HG03439 (cell line): Measurements from ENCODE around the gene WDR74.
"Not testable (repeated sequence)": the region's sequence is repeated elsewhere in the genome, so short reads cannot be mapped to it uniquely, and the experiment has no call there.

Source experiments
- ATAC-seq: cut with Tn5 transposase; IDR thresholded peaks from one replicate; pipeline ENCODE4 v1.9.1; 2021; ENCODE audit warnings: mild to moderate bottlenecking, moderate library complexity; ENCODE audit not compliant: unreplicated experiment

The WDR74 gene

DNA sequence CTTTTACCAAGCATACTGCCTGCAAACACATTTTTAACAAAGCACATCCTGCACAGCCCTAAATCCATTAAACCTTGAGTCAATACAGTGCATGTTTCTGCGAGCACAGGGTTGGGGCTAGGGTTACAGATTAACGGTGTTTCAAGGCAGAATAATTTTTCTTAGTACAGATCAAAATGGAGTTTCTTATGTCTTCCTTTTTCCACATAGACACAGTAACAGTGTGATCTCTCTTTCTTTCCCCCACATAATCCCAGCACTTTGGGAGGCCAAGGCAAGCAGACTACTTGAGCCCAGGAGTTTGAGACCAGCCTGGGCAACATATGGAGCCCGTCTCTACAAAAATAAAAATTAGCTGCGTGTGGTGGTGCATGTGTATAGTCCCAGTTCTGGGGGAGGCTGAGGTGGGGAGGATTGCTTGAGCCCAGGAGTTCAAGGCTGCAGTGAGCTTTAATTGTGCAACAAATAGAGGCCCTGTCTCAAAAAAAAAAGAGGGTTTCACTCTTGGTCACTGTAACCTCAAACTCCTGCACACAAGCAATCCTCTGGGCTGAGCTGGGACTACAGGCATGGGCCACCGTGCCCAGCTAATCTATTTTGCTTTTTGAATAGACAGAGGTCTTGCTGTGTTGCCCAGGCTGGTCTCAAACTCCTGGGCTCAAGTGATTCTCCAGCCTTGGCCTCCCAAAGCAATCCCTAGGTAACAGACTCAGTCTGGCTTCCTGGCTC is 21.6 kb upstream of the WDR74 start:
- ATAC-seq, result no peak

DNA sequence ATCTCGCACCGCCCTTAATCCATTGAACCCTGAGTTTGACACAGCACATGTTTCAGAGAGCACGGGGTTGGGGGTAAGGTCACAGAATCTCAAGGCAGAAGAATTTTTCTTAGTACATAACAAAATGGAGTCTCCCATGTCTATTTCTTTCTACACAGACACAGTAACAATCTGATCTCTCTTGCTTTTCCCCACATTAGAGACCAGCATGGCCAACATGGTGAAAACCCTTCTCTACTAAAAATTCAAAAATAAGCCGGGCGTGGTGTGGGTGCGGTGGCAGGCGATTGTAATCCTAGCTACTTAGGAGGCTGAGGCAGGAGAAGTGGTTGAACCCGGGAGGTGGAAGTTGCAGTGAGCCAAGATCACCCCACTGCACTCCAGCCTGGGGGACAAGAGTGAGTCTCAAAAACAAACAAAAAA is 19.9 kb upstream of the WDR74 start:
- not testable (repeated sequence) for ATAC-seq

DNA sequence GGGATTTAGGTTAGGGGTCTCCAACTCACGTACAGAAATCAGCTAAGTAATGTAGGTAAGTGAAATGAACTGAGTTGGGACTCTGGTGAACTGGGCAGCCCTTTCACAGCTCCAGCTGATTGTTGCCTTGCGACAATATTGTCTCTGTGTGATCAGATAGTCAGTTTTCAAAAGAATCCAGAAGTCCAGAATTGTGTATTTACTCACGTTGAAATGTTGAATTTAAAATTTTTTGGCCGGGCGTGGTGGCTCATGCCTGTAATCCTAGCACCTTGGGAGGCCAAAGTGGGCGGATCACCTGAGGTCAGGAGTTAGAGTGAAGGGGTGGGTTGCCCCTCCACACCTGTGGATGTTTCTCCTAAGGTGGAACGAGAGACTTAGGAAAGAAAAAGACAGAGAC is 18.8 kb upstream of the WDR74 start:
- no peak for ATAC-seq

DNA sequence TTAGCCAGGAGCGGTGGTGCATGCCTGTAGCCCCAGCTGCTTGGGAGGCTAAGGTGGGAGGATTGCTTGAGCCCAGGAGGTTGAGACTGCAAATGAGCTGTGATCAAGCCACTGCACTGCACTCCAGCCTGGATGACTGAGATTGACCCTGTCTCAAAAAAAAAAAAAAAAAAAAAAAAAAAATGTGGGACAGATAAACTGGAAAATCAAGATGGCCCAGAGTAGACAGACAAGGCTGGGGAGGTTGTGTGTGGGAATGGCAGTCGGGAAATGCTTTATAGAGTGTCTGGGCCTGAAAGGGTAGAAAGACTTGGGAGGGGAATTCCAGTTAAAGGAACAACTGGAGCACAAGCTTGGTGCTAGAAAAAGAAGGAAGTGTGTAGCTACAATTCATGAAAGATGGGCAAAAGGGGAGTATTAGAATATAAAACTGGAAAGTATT is 18.2 kb upstream of the WDR74 start:
- ATAC-seq, result no peak

DNA sequence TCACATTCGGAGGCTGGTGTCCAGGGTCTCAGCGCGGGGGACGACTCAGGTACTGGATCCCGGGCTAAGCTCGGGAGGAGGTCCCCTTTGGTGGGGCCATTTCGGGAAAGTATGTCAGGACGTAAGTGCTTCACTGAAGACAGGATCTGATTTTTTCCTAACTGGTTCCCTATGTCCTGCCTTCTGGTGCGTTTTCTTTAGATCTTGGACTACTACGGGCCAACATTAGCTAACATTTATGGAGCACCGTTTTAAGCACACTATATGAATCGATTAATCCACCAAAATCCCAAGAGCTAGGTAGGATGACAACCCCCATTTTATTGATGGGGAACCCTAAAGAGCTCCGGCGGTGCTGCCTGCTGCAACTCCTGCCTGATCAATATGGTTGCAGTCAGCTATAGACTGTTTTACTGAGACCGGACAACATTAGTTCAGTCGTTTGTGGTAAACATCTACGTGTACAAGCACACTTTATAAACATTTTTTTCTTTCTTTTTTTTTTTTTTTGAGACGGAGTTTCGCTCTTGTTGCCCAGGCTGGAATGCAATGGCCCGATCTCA is 17.0 kb upstream of the WDR74 start:
- ATAC-seq, result no peak

DNA sequence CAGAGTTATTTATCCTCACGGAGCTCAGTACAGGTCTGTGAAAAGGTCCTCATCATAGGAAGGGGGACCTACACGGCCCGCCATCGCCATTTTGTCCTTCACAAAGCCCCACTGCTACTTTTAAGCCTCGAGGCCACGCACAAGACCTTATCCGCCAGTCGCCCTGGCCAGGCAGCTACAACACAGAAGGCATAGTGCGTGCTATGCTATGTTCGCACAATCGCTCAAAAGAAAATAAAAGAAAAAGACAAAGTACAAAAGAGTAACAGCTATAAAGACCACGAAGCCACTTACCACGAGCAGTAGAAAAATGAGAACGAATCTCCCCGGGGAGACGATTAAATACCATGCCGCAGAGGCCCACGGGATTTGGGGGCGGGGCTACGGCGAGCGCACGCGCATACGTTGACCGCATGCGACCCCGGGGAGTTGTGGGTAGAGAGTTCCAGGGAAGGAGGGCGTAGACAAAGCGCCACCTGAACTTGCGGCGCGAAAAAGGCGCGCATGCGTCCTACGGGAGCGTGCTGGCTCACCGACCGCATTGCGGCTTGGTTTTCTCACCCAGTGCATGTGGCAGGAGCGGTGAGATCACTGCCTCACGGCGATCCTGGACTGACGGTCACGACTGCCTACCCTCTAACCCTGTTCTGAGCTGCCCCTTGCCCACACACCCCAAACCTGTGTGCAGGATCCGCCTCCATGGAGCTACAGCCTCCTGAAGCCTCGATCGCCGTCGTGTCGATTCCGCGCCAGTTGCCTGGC is 16.4 kb upstream of the WDR74 start:
- peak; percentile 87 for ATAC-seq

DNA sequence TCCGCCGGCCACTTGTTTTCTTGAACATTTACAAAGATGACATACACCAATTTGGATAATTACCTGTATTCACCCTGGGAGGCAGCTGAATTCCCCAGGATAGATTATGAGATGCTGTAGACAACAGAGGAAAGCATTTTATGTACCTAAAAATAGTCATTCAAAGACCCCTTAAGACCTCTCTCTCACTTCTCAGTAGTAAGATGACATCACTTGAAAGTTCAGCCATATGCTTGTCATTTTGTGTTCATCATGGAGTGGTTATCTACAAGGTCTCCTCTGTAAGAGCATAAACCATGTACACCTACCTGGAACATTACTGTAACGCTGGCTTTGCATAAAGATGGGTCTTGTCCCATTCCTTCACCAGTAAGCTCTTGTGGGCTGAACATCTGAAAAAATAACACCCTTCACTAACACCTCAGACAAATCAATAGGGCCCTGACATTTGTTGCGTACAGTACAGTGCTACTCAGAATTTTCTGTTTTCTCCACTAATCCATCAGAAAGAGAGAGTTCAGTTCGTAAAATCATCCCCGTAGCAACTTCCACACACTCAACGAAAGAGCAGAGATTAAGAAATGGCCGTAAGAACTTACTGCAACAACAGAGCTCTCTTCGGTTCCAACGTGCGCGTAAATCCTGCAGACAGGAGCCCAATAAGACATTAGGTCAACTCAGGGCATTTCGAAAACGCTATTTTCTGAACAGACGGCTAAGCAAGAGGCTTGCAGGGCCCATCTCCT is 15.6 kb upstream of the WDR74 start:
- ATAC-seq, result no peak

DNA sequence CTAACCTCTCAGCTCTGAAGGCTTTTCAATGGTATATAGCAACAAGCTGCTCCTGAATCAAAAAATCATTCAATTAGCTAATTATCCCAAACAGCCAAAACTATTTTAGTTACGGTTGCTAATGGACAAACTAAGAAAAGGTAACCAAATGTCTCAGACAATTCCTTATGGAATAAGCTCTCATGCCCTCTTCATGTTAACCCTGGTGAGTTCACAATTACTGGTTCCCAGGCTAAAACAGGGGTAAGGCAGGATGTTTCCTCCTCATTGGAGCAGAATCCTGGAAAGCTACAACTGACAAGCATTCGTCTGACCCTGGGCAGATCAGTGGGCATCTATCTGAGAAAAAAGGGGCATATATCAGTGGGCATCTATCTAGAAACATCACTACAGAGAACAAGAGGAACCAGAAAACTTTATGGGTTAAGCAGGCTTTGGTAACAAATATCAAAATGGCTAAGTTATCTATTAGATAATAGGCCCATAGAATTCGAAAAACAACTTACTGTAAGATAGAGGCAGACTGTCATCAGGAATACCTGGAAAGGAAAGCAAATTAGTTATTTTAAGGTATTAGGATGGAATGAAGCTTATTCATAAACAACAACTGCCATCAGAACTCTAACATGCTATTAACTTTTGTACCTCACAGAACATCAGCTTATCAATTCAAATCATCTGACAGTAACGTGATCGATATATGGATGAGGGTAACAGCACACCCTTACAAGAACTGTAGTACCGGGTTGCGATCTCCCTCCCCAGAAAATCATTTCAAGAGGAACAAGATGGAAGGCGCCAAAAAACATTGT is 14.8 kb upstream of the WDR74 start:
- ATAC-seq, result no peak

DNA sequence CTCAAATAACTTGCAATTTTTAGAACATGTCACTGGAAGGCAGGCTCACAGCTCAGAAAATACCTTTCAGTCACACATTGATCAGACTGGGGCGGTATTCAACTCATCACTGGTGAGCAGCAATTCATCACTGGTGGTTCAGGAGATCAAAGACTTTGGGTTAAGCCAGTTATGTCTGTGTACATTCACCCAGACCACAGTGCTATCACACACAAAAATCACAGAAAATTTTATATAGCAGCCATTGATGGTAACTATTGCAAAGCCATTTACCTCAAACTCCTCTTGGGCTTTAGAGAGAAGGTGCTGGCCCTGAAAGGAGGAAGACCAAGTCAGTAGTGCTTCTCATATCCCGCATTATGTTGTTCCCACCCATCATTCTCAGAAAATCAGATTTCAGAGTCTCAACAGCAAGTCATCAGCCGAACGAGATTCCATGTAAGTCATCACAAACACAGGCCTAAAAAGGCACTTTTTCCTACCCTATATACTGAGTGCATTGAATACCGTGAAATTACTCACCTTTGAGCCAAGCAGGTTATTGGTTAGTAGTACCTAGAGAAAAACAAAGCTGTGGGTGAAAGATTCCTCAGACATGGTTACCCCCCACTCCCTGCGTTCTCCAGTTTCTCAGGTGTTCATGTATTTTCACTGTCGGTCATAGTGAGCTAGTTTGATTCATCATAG is 14.0 kb upstream of the WDR74 start:
- ATAC-seq, result no peak

DNA sequence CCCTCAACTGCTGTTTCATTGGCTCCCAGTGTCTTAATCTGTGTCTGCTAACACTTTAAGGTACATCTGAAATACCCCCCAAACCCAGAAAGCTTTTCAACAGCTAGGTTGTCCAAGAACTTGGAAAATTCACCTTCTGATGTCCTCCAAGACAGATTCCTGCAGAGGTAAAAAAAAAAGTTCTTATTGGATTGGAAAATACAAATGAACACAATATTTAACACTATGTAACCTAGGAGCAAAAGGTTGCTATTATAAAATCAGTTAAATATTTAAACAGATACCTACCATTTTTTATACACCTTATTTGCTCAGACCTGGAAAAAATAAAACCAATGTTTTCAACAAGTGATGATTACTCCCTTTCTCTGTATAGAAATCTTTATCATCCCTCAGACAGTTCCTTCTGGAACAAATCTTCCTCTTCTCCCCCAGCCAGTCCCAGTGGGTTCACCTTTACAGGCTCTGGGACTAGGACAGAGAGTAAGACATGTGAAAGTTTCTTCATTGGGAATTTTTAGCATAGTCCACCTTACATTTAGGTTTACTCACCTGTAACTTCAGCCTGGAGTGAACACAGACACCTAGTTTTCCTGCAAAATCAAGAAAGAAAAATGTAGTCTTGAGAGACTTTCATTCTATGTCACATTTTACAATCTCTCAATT is 13.3 kb upstream of the WDR74 start:
- no peak for ATAC-seq

DNA sequence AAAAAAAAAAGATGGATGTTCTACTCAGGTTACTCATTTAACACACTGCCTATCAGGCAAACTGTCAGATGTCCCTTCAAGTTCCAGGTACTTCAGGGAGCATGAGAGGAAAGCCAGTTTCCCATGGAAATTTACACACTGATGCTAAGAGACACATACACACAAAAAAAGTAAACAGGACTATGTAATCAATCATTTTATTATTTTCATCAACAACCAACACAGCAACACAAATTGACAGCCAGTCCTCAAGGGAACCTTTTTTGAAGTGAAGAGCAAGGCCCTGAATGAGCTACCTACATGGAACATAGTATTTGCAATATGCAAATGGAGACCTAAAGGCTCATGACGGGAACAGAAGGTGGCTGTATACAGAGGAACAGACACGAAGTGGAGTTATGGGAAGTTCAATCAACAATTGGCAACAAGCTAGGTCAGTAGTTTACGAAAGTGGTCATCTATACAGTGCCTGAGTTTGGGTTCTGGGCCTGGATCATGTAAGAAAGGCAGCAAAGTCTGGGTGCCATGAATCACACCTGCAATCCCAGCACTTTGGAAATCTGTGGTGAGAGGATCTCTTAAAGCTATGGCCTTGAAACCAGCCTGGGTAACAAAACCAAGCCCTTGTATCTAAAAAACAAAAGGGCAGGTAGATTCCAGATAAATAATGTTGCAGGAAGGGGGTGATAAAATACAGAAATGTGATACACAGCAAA is 12.6 kb upstream of the WDR74 start:
- ATAC-seq, result no peak

DNA sequence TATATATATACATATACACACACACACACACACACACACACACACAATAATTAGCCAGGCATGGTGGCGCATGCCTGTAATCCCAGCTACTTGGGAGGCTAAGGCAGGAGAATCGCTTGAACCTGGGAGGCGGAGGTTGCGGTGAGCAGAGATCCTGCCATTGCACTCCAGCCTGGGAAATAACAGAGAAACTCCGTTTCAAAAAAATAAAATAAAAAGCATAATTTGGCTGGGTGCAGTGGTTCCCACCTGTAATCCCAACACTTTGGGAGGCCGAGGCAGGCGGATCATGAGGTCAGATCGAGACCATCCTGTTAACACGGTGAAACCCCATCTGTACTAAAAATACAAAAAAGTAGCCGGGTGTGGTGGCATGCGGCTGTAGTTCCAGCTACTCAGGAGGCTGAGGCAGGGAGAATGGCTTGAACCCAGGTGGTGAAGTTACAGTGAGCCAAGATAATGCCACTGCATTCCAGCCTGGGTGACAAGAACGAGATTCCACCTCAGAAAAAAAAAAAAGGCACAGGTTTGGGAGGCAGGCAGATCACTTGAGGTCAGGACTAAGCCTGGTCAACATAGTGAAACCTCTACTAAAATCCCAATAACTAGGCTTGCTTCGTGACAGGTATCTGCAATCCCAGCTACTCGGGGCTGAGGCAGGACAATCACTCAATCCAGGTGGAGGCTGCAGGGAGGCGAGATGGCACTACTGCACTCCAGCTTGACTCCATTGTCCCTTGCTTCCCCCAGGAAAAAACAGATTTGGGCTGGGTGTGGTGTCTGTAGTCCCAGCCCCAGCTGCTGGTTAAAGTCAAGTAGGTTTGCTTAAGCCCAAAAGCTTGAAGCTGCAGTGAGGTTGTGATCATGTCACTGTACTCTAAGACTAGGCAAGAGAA is 11.8 kb upstream of the WDR74 start:
- ATAC-seq, result no peak

DNA sequence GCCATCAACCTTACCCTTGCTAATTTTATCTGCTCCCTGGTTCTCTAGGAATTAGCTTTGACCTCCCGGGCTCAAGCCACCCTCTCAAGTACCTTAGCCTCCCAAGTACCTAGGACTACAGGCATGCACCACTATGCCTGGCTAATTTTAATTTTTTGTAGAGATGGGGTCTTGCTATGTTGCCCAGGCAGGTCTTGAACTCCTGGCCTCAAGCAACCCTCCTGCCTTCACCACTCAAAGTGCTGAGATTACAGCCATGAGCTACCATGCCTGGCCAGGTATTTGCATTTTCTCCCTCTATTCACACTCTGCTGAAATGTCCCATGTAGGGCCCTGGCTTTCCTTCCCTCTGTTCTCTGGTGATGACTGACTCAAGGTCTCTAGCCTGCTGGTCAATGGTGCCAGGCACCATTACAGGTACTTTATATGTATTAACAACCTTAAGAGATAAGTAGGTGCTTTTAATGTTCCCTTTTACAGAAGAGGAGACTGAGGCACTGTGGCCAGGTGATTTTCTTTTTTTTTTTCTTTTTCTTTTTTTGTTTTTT is 8.5 kb upstream of the WDR74 start:
- ATAC-seq, result no peak

DNA sequence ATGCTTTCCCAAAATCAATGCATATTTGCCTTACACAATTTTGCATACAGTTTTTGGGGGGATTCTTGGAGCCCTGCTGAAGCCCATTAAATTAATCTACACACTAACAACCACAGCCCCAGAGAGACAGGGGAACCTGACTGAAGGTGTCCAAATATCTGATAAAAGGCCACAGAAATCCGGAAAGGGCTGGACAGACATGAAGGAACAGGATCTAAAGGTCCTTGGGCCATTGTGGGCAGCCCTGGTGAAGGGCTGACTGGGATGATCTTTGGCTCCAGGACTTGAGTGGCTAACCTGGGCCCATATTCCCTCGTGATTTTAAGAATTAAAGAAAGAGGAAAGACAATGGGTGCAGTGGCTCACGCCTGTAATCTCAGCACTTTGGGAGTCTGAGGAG is 6.8 kb upstream of the WDR74 start:
- no peak for ATAC-seq

DNA sequence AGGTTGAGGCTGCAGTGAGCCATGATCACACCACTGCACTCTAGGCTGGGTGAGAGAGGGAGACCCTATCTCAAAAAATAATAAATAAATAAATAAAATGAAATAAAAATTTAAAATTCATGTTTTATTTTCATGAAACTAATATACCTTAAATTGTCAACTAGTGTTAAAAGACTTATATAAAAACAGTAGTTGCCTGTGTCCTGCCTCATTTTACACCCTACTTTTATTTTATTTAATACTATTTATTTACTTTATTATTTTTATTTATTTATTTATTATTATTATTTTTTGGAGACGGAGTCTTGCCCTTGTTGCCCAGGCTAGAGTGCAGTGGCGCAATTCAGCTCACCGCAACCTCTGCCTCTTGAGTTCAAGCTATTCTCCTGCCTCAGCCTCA is 4.8 kb upstream of the WDR74 start:
- no peak for ATAC-seq

DNA sequence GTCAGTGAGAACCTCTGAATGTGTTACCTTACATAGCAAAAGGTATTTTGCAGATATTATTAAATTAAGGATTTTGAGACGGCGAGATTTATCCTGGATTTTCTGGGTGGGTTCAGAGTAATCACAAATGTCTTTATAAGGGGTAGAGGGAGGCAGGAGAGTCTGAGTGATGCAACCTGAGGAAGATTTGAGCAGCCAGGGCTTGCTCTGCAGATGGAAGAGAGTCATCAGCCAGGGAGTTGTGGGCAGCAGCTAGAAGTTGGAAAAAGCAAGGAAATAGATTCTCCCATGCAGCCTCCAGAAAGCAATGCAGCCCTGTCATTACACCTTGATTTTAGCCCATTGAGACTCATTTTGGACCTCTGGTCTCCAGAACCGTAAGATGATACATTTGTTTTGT is 4.1 kb upstream of the WDR74 start:
- ATAC-seq, result no peak

DNA sequence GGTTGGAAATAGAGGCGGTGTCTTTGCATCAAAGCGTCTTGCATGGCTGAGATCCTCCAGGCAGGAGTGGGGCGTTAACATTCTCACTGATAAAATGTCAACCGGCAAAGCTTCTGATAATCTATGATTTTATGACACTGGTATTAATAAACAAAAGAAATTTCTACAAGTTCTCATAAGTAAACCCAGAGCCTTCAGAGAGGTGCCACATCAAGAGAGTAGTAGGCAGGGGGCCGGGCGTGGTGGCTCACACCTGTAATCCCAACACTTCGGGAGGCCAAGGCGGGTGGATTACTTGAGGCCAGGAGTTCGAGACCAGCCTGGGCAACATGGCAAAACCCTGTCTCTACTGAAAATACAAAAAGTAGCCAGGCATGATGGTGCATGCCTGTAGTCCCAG is 3.5 kb upstream of the WDR74 start:
- ATAC-seq, result not testable (repeated sequence)
